ENCODE results near the gene CEP68. TPM values are rescaled to one million over a fixed set of nuclear protein-coding genes. Genes with fewer than 3 reads are reported as not detected.

CEP68 gene, protein sequence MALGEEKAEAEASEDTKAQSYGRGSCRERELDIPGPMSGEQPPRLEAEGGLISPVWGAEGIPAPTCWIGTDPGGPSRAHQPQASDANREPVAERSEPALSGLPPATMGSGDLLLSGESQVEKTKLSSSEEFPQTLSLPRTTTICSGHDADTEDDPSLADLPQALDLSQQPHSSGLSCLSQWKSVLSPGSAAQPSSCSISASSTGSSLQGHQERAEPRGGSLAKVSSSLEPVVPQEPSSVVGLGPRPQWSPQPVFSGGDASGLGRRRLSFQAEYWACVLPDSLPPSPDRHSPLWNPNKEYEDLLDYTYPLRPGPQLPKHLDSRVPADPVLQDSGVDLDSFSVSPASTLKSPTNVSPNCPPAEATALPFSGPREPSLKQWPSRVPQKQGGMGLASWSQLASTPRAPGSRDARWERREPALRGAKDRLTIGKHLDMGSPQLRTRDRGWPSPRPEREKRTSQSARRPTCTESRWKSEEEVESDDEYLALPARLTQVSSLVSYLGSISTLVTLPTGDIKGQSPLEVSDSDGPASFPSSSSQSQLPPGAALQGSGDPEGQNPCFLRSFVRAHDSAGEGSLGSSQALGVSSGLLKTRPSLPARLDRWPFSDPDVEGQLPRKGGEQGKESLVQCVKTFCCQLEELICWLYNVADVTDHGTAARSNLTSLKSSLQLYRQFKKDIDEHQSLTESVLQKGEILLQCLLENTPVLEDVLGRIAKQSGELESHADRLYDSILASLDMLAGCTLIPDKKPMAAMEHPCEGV
- 33.6 TPM for total RNA-seq

DNA sequence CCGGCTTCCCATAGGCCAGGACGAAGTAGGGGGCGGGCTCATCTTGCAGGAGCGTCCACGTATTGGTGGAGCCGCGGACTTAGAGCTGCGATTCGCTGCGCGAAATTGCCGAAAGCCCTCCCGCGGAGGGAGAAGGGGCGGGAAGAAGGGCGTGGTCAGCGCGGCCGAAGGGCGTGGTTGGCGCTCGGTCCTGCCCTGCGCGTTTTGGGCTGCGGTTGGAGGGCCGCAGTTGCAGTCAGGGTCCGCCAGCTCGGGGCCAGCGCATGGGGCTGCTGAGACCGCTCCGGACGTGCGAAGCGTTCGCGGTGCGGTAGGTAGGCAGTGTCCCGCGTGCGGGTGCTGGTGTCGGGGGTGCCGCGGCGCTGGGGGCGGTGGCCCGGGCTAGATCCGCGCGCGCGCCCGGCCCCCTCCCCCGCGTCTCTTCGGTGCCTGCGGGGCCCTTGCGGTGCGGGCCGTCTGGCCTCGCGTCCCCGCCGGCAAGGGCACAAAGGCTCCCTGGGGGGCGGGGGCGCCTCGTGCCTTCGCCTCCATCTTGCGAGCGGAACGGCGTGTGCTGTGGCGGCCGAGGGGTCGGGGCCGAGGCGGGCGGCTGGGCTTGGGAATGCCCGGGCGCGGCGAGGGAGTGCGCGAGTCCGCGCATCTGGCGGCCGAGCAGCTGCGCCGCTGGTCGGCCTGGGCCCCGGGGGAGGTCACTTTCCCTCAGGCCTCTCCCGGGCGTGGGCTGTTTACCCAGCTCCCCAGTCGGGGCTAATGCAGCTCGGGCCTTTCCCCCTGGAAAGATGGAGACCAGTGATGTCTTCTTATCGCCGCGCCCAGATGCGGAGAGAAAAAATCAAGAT lies at the start of gene CEP68:
Gene CEP68 (plus strand): TSS at position 202 of the 839 bp plus-strand sequence. CDS start 13,029 bp downstream, outside the sequence.

DNA sequence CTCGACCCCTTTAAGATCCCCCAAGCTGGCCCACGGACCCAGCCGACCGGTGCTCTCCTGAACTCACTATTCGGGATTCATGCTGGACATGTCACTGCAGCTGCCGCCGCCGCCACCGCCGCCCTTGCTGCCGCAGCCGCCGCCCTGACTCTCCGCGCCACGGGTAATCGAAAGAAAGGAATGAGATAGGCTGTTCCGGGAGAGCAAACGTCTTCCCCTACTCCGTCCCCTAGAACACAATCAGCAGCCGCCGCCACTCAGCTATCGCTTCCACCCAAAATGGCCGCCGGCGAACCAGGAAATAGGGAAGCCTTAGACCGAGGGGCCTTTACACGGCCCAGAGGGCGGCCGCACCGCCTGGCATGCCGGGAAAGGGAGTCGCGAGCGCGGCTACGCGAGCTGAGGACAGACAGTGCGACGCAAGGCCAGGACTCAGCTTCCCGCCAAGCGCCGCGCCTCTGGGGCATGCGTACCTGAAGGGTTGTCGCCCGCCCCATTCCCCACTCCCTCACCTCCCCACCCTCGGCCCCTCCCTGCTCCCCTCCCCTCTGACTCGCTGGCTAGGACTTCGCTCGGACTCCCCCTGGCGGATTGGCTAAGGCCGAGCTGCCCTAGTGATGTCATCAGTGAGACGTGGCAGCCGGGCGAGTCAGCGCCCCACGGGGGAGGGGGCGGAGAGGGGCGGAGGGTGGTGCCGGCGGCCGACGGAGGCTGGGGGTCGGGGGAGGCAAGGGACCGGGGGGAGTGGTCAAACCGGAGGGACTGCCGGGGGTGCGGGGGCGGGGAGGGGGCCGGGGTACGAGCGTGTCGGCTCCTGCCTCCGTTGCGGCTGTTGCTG lies 73.8 kb downstream of the CEP68 start, which contains the start of gene RAB1A:
Gene RAB1A (minus strand): TSS at position 281 of the 838 bp plus-strand sequence. CDS start 191 bp downstream, at position 90.

Other genes starting within 250 kb of the CEP68 start
- 9.8 TPM for gene SLC1A4, start 67.0 kb upstream of the CEP68 start, total RNA-seq
- 87.2 TPM for gene RAB1A, start 73.7 kb downstream of the CEP68 start, total RNA-seq
- gene ACTR2, start 171.4 kb downstream of the CEP68 start, total RNA-seq = 89.3 TPM